ENCODE measurements around the gene FBXL14. TPM values are rescaled to one million over a fixed set of nuclear protein-coding genes. Genes with fewer than 3 reads are reported as not detected.

Gene FBXL14
- total RNA-seq, 1 experiment from 2014 or later = 20.8 TPM

DNA sequence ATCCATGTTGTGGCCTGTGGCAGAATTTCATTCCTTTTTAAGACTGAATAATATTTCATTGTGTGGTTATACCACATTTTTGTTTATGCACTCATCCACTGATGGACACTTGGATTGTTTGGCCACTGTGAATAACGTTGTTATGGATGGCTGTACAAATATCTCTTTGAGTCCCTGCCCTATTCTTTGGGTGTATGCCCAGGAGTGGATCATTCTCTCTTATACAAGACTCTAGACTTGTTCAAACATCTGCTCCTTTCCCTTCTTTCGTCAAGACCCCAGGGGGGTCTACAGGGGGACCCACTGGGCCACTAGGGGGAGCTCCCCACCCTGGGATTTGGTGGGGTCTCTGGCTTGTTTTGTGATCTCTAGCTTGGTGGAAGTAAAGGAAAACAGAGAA lies 77.4 kb downstream of the FBXL14 start:
- no peak overlapping the region for H3K4me3 ChIP-seq (ENCODE audit: insufficient read depth, low read depth, low read length)
- H3K27me3 ChIP-seq (ENCODE audit: control insufficient read depth, insufficient read depth, low read length) = no peaks in the 10 kb centered on the region
- DNase-seq = peak; percentile 90

More for the DNA sequence above, 77.4 kb downstream of the FBXL14 start:
- H3K36me3 ChIP-seq (replicated peaks; ENCODE audit: control insufficient read depth, insufficient read depth, low read length) = no peaks in the 10 kb centered on the region

Other genes starting within 250 kb of the FBXL14 start
- gene WNT5B, start 34.6 kb upstream of the FBXL14 start, total RNA-seq (2014; rRNA removed; shearing (Covaris generic)) = 1.6 and 4.4 TPM in 2 replicates
- 23.0 and 26.5 TPM in 2 replicates for gene ADIPOR2, start 96.5 kb upstream of the FBXL14 start, total RNA-seq (2014; rRNA removed; shearing (Covaris generic))
- 0.42 TPM in 1 of 2 replicates, not detected in the other for gene LRTM2, start 226.0 kb upstream of the FBXL14 start, total RNA-seq (2014; rRNA removed; shearing (Covaris generic))